HUDEP-2 (cell line): ENCODE data around the gene PIK3R1.

Experiments
- DNase-seq, 76 experiments: peaks; one replicate each; lab custom pipeline; 2025; ENCODE audit not compliant: unreplicated experiment in 76 of 76; lab: John Stamatoyannopoulos, UW

PIK3R1 gene

DNA sequence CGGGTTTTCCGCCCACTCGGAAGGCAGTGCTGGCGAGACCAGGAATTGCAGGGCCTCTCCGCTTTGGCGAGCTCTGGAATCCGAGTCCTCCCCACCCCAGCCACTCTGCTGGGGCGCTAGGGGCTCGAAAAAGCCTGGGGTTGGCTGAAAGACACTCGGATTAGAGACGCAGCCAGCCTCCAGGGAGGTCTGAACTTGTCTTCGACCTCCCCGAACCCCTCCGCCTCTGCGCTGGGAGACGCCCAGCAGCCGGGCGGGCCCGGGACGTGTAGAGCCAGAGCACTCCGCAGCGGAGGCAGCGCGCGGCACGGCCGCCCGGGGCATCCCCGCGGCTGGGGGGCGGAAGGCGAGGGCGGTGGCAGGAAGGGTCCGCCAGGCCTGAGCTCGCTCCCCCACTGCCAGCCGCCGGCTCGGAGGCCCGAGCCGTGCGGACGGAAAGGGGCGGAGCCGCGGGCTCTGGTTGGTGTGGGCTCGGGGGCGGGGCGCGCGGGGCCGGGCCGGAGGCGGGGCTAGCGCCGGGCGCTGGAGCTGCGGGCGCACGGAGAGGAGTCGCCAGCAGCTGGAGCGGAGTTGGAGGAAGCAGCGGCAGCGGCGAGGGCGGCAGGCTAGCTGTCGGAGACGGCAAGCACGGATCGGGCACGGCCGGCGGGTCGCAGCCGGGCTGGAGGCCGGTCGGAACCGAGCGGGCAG lies at the start of gene PIK3R1:
PIK3R1 (plus strand) TSS at position 549 of the 690 bp plus-strand sequence. CDS start 10,920 bp downstream, outside the sequence.
- peak in 75 of 76 experiments; percentile 21 to 94 (median 86) for DNase-seq

DNA sequence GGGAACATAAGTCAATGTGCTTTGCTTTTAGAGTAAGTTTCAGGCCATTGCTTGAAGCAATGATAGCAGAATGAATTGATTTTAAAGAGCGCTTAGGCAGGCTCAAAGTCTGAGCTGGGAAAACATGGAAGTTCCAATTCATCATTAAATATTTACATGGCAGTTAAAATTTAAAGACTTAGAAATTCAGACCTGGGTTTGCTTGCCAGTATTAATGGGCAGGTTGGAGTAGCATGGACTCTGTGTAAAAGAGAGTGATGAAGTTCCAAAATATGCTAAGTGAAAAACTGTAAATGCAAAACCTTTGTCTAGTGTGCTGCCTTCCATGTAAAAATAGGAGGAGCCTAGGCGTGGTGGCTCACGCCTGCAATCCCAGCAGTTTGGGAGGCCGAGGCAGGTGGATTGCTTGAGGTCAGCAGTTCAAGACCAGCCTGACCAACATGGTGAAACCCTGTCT lies 48.3 kb upstream of the PIK3R1 start:
- no peak for DNase-seq

- no peak for DNase-seq
Observed at GRCh38 chr5:68169903-68170302, 45.7 kb upstream of the PIK3R1 start.

- DNase-seq, result no peak
Observed at GRCh38 chr5:68170826-68171558, 44.6 kb upstream of the PIK3R1 start.

- DNase-seq, result no peak
Observed at GRCh38 chr5:68172314-68172713, 43.2 kb upstream of the PIK3R1 start.

DNA sequence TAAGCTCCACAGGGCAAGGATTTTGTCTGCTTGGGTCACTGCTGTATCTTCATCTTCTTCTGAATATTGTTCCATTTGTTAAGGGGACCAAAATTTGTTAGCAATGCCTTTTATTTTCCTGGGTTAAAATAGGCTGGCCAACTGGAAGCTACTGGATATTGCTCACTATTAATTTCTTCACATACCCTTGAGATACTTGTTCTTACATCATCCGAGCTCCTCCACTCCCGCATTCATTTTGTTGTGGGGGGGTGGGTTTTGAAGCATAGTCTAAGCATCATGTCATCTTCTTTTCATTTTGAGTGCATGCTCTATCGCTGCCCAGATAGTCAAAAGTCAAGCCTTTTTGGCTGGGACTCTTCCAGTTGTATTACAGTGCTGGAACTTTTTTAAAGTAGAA lies 42.5 kb upstream of the PIK3R1 start:
- DNase-seq, result no peak

DNA sequence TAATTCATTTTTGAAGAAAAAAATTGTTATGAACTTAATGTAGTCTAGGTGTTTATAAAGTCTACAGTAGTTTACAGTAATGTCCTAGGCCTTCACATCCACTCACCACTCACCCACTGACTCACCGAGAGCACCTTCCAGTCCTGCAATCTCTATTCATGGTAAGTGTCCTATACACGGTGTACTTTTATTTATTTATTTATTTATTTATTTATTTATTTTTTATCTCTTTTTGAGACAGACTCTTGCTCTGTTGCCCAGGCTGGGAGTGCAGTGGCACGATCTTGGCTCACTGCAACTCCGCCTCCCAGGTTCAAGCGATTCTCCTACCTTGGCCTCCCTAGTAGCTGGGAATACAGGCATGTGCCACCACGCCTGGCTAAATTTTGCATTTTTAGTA lies 39.3 kb upstream of the PIK3R1 start:
- no peak for DNase-seq

GRCh38 chr5:68176802-68177479 lies 38.6 kb upstream of the PIK3R1 start:
- no peak for DNase-seq

GRCh38 chr5:68177676-68178075 lies 37.9 kb upstream of the PIK3R1 start:
- DNase-seq, result no peak

DNA sequence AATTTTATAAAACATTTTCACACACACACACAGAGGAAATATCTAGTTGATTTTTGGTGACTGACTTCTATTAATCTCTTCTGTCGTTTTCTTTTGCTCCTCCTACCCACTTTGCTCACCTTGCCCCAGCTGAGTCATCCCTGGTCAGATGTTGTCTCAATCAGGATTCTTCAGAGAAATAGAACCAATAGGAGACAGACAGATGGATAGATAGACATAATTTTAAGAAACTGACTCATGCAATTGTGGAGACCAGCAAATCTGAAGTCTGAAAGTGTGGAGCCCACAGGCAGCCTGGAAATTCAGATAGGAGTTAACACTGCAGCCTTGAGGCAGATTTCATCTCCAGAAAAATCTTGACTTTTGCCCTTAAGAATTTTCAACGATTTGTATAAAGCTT lies 37.0 kb upstream of the PIK3R1 start:
- no peak for DNase-seq

- DNase-seq, result no peak
Observed at GRCh38 chr5:68180121-68181038, 35.2 kb upstream of the PIK3R1 start.

DNA sequence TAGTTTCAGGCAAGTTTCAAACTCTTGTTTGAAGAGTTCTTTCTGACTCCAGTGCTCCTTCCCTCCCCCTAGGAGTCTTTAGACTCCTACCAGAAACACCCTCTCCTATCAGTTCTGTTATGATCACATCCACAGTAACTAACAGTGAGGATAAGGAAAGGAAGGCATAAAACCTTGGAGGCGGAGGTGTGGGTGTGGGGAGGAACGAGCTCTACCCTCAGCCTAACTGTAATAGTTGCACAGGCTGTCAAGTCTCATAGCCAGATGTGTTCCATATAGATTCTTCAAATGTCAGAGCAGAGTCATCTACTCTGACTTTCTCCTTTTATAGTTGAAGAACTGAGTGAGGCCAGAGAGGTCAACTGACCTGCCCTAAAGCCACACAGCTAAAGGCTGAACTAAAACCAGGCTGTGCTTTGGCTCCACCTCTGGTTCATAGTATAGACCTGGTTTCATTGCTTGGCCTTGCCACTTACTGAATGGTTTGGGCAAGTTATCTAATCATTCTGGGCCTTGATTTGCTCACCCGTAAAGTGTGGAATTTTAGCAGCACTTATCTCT lies 34.4 kb upstream of the PIK3R1 start:
- DNase-seq, result no peak

DNA sequence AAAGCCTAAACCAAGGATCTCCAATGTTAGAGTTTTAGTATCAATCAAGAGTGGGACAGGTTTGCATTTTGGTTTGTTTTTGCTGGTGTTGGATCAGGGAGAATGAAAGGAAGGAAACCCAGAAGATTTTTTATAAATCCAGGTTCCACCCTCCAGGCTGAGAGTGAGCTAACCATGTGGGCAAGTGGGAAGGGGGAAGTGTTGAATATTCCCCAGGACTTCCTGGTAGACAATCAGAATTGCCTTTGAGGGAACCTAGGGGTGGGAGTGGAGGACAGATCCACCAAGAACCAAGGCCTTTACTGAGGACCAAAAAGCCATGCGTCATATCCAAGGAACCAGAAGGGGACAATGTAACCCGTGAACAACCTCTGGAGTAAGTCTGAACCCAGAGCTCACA lies 33.5 kb upstream of the PIK3R1 start:
- DNase-seq, result no peak

- DNase-seq, result no peak
Observed at GRCh38 chr5:68182534-68182933, 33.0 kb upstream of the PIK3R1 start.

DNA sequence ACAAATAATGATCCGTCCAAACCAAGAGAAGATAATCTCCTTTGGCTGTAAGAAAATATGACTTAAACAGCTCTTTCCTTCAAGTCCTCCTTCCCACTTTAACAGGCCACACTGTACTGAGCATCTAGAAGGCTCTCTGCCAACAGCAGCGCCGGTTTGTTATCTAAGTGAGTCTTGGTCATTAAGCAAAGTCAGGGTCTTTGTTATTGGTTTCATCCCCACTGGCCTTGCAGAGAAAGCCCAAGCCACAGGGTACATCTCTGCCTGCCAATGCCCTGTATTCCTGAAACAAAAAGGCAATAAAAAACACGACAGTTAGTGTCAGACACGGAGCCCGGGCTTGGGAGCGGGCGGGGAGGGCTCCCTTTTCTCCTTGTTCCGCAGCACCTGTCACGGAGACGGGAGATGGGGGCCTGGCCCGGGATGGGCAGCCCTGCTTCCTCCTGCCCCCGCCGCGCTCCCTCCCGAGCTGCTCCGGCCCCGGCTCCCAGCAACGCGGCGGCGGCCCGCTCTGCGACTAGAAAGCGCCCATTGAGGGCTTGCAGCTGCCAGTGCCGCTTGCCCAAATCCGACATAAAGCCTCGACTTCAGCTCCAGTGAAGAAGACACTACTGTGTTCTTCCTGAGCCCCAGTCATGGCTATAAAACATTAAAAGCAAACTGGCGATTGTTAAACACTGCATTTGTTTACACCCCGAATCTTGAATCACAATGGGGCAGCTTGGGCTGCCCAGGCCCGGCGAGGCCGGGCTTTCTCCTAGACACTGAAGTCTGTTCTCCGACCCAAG lies 28.1 kb upstream of the PIK3R1 start:
- DNase-seq, result no peak

- no peak for DNase-seq
Observed at GRCh38 chr5:68189171-68189570, 26.4 kb upstream of the PIK3R1 start.

- DNase-seq, result no peak
Observed at GRCh38 chr5:68189613-68190012, 25.9 kb upstream of the PIK3R1 start.

- DNase-seq, result no peak
Observed at GRCh38 chr5:68190619-68191018, 24.9 kb upstream of the PIK3R1 start.

DNA sequence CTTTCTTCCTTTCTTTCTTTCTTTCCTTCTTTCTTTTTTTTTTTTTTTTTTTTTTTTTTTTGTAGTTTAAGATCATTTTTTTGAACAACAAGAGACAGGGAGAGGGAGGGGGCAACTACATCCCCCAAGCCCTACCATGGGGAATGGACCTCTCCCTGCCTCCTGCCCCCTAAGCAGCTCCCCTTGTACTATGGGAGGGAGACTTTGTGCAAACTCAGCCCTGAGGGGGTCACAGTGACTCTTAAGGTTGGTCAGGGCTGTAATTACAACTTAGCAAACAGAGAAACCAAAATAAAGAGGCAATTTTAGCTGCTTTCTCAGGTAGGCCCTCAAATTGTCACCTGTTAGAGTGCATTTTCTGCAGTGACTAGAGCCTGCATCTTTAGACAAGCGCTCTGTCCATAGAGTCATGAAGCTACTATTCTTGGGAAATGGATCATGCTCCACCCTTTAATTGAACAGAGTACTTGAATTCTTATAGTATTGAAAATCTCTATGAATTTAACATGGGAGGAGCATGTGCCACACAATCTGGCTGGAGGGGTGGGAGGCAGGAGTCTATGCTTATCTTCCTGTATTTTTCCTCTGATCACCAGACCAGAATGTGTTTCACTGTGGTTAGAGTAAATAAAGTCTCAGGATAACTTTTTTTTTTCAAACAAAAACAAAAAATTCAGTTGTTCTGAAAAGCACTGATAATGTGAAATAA lies 24.3 kb upstream of the PIK3R1 start:
- no peak for DNase-seq
